Testis (tissue), 2 donors: ENCODE measurements around the gene LNX1.

Experiments used
- POLR2A ChIP-seq: fragments of 450-650 bp; IDR thresholded peaks from one replicate; pipeline ENCODE4 v1.6.1; 2017; ENCODE audit warnings: antibody characterized with exemption, mild to moderate bottlenecking, moderate library complexity
- TF ChIP-seq, protein P1 (sequence below), 3 experiments: fragments of 450-650 bp in 2 of 3; fragments of 200-600 bp in 1 of 3; sonication (generic) in 1 of 3; IDR thresholded peaks; one replicate each; pipeline ENCODE4 v1.5.1; 2016 to 2019; ENCODE audit warnings: antibody characterized with exemption in 3 of 3, mild to moderate bottlenecking in 2 of 3, moderate library complexity in 1 of 3

DNA sequence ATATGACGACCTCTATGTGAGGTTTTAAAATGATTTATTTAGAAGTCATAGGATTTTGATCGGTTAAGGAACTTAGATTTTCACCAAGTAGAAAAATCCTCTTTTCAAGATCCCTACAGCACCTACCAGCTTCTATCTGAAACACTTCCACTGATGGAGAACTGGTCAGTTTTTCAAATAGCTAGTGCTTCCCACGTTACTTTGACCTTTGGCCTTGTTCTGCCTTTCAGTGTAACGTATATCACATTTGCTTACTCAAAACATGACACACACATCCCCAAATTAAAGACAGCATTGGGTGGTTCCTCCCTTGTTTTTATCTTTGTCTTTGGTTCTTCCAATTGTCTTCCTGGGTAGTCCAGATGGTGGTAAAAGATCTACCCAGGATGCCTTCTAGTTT lies 6.6 kb downstream of the LNX1 start:
- TF ChIP-seq POLR2A = no peak
- TF ChIP-seq, protein P1, sequence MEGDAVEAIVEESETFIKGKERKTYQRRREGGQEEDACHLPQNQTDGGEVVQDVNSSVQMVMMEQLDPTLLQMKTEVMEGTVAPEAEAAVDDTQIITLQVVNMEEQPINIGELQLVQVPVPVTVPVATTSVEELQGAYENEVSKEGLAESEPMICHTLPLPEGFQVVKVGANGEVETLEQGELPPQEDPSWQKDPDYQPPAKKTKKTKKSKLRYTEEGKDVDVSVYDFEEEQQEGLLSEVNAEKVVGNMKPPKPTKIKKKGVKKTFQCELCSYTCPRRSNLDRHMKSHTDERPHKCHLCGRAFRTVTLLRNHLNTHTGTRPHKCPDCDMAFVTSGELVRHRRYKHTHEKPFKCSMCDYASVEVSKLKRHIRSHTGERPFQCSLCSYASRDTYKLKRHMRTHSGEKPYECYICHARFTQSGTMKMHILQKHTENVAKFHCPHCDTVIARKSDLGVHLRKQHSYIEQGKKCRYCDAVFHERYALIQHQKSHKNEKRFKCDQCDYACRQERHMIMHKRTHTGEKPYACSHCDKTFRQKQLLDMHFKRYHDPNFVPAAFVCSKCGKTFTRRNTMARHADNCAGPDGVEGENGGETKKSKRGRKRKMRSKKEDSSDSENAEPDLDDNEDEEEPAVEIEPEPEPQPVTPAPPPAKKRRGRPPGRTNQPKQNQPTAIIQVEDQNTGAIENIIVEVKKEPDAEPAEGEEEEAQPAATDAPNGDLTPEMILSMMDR (IDR thresholded peaks at IDR 0.05) = no peak
